Lower lobe of right lung (tissue), 2 donors: Measurements from ENCODE around the gene PARP4. TPM values are rescaled to one million over a fixed set of nuclear protein-coding genes. Genes with fewer than 3 reads are reported as not detected.
"Not testable (repeated sequence)": the region's sequence is repeated elsewhere in the genome, so short reads cannot be mapped to it uniquely, and the experiment has no call there.

Source experiments
- ATAC-seq, 2 donors: fragments of 200-7000 bp; cut with Tn5 transposase; one replicate each; pipeline ENCODE4 v1.9.1; 2020 to 2022; ENCODE audit warnings: mild to moderate bottlenecking in 2 of 2, moderate library complexity in 2 of 2
- DNase-seq: peaks from one replicate; pipeline ENCODE4 v3.0.0-alpha.2; 2020
- H3K27ac ChIP-seq: fragments of 200-600 bp; one replicate; pipeline ENCODE4 v1.8.0; 2022
- H3K27me3 ChIP-seq: fragments of 200-600 bp; one replicate; pipeline ENCODE4 v1.8.0; 2022; ENCODE audit warnings: low read depth
- H3K36me3 ChIP-seq: fragments of 200-600 bp; one replicate; pipeline ENCODE4 v1.8.0; 2022; ENCODE audit warnings: mild to moderate bottlenecking
- H3K4me1 ChIP-seq: fragments of 200-600 bp; one replicate; pipeline ENCODE4 v1.8.0; 2022
- H3K4me3 ChIP-seq: fragments of 200-600 bp; one replicate; pipeline ENCODE4 v1.8.0; 2022; ENCODE audit warnings: mild to moderate bottlenecking
- H3K9me3 ChIP-seq: fragments of 200-600 bp; one replicate; pipeline ENCODE4 v1.8.0; 2022
- CTCF ChIP-seq: fragments of 200-600 bp; IDR thresholded peaks from one replicate; pipeline ENCODE4 v1.8.0; 2022; ENCODE audit warnings: antibody characterized with exemption, mild to moderate bottlenecking
- intact Hi-C: fragments of 100-400 bp; cut with DNase I; formaldehyde crosslinking; loops from one replicate; pipeline ENCODE4 v1.11.0; 2022
- total RNA-seq: library from RNA; stranded (reverse); fragmentation: NEBNext Ultra II Directional; extraction: Animal tissue kit (Norgen Biotek cat#: 25700); gene quantifications from one replicate; pipeline ENCODE4 v1.2.1, GENCODE V29; 2021
- donor health status: DM: no; HTN: yes; CAD: no; lungs with severe emphysema.

Gene PARP4
- total RNA-seq, 1 donor from 2014 or later = 89.4 TPM

- intact Hi-C loops = no loop called here
- DNase-seq (no peak), ATAC-seq (no peak)
- H3K9me3 ChIP-seq = no peaks in the 10 kb centered on the region
- peaks cover 62% of the 10 kb centered on the region for H3K36me3 ChIP-seq
- H3K4me3 ChIP-seq = no peak overlapping the region
- TF ChIP-seq CTCF = no peak
- peak overlapping the region; percentile 4 for H3K27ac ChIP-seq
- peaks cover 10% of the 10 kb centered on the region for H3K4me1 ChIP-seq
- H3K27me3 ChIP-seq = no peaks in the 10 kb centered on the region
Observed at GRCh38 chr13:24500977-24501376, 11.6 kb downstream of the PARP4 start.

DNA sequence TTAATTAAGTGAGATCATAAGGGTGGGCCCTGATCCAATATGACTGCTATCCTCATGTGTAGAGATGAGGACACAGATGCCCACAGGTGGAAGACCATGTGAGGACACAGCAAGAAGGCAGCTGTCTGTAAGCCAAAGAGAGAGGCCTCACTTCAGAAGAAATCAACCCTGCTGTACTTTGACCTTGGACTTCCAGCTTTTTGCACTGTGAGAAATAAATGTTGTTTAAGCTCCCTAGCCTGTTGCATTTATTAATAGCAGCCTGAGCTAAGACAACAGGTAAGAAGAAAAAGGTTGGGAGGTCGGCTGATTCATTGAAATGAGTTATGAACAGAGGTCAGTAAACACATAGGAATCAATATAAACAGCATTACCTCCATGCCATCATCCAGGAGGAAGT lies 14.8 kb downstream of the PARP4 start:
- no peak for TF ChIP-seq CTCF
- Histone ChIP-seq H3K4me3 (no peak overlapping the region), H3K36me3 (peaks cover 91% of the 10 kb centered on the region), H3K4me1 (peaks cover 10% of the 10 kb centered on the region), H3K27me3 (no peaks in the 10 kb centered on the region), H3K27ac (no peak overlapping the region), H3K9me3 (no peaks in the 10 kb centered on the region)
- DNase-seq (no peak), ATAC-seq (no peak)
- intact Hi-C loops = no loop called here

GRCh38 chr13:24496295-24496694 lies 16.3 kb downstream of the PARP4 start:
- H3K27ac ChIP-seq, H3K4me1 ChIP-seq, ATAC-seq, DNase-seq, H3K27me3 ChIP-seq, H3K9me3 ChIP-seq, H3K4me3 ChIP-seq, intact Hi-C loops: not testable (repeated sequence)
- H3K36me3 ChIP-seq = peaks cover 100% of the 10 kb centered on the region

- Histone ChIP-seq H3K4me3 (no peak overlapping the region), H3K36me3 (peaks cover 100% of the 10 kb centered on the region), H3K27me3 (no peaks in the 10 kb centered on the region), H3K9me3 (no peaks in the 10 kb centered on the region), H3K4me1 (no peaks in the 10 kb centered on the region), H3K27ac (no peak overlapping the region)
- ATAC-seq = no peak
- intact Hi-C loops = no loop called here
- no peak for TF ChIP-seq CTCF
- no peak for DNase-seq
Observed at GRCh38 chr13:24495151-24495729, 17.3 kb downstream of the PARP4 start.

DNA sequence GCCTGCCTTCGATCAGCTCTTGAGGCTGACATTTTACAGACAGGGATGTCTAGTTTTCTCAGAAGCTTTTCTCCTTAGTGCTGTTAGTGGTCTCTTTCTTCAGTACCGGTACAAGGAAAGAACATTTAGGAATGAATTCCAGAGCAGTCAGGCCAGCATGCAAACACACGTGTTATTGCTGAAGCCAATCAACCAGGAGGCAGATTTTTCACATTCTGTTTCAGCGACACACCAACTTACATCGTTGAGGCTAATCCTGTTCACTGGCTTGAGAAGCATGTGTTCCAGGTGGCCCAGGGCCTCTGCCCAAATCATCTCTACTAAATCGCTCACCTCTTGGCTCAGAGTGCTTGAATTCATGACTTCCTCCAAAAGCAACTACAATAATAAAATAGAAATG lies 19.2 kb downstream of the PARP4 start:
- H3K4me1 ChIP-seq = no peaks in the 10 kb centered on the region
- no peaks in the 10 kb centered on the region for H3K27me3 ChIP-seq
- H3K36me3 ChIP-seq = peaks cover 100% of the 10 kb centered on the region

More for the DNA sequence above, 19.2 kb downstream of the PARP4 start:
- TF ChIP-seq CTCF = no peak
- ATAC-seq (no peak), DNase-seq (no peak)
- intact Hi-C loops = no loop called here
- Histone ChIP-seq H3K4me3 (no peak overlapping the region), H3K9me3 (no peaks in the 10 kb centered on the region), H3K27ac (no peak overlapping the region)
